ENCODE measurements around the gene DUSP10. TPM values are rescaled to one million over a fixed set of nuclear protein-coding genes. Genes with fewer than 3 reads are reported as not detected.

DUSP10 gene
- total RNA-seq, 1 donor from 2014 or later: 4.7 TPM

DNA sequence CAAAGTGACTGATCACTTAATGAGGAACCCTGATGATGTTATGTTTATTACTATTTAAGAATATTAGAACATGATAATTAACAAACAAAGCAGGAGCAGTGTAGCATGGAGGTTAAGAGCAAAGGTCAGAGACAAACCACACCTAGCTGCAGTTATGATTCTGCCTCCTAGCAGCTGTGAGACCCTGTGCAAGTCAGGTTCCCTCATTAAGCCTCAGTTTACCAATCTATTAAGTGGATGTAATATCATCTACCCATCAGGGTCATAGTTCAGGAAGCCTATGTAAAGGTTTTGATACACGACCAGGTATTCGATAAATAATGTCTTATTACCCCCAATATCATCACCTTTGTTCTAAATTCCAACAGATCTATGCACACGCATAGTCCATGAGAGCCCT lies 32.0 kb downstream of the DUSP10 start:
- H3K36me3 ChIP-seq: peaks cover 0 to 6% of the 10 kb centered on the region in 2 donors
- H3K27me3 ChIP-seq: no peaks in the 10 kb centered on the region
- TF ChIP-seq CTCF (IDR thresholded peaks at IDR 0.05): no peak
- TF ChIP-seq POLR2AphosphoS5 (IDR thresholded peaks at IDR 0.05; ENCODE audit: insufficient read depth in 1 of 2, low read depth in 1 of 2): no peak
- no peak for TF ChIP-seq POLR2A (IDR thresholded peaks at IDR 0.05)
- no peaks in the 10 kb centered on the region for H3K4me1 ChIP-seq
- no peak for DNase-seq (ENCODE audit: extremely low spot score in 2 of 2)
- no peak overlapping the region for H3K27ac ChIP-seq
- no peak overlapping the region for H3K4me3 ChIP-seq
- no peaks in the 10 kb centered on the region for H3K9me3 ChIP-seq
- intact Hi-C loops (cut with DNase I): no loop called here

GRCh38 chr1:221708987-221709386 lies 32.9 kb downstream of the DUSP10 start:
- no peak overlapping the region for H3K27ac ChIP-seq

GRCh38 chr1:221708076-221708571 lies 33.8 kb downstream of the DUSP10 start:
- Histone ChIP-seq H3K27ac (no peak overlapping the region), H3K36me3 (peaks cover 0 to 6% of the 10 kb centered on the region in 2 donors), H3K27me3 (no peaks in the 10 kb centered on the region), H3K9me3 (no peaks in the 10 kb centered on the region), H3K4me3 (no peak overlapping the region), H3K4me1 (no peaks in the 10 kb centered on the region)
- no peak for DNase-seq (ENCODE audit: extremely low spot score in 2 of 2)
- intact Hi-C loops (cut with DNase I): no loop called here
- TF ChIP-seq CTCF (IDR thresholded peaks at IDR 0.05) (no peak), POLR2A (IDR thresholded peaks at IDR 0.05) (no peak)

More at GRCh38 chr1:221708987-221709386, 32.9 kb downstream of the DUSP10 start:
- peaks cover 0 to 6% of the 10 kb centered on the region in 2 donors for H3K36me3 ChIP-seq
- TF ChIP-seq POLR2A (IDR thresholded peaks at IDR 0.05) (no peak), CTCF (IDR thresholded peaks at IDR 0.05) (no peak), POLR2AphosphoS5 (IDR thresholded peaks at IDR 0.05; ENCODE audit: insufficient read depth in 1 of 2, low read depth in 1 of 2) (no peak)
- H3K27me3 ChIP-seq: no peaks in the 10 kb centered on the region
- intact Hi-C loops (cut with DNase I): no loop called here
- no peaks in the 10 kb centered on the region for H3K9me3 ChIP-seq
- no peaks in the 10 kb centered on the region for H3K4me1 ChIP-seq
- no peak for DNase-seq (ENCODE audit: extremely low spot score in 2 of 2)
- H3K4me3 ChIP-seq: no peak overlapping the region

- Histone ChIP-seq H3K4me3 (no peak overlapping the region), H3K9me3 (no peaks in the 10 kb centered on the region), H3K27ac (peak overlapping the region; percentile 61), H3K27me3 (no peaks in the 10 kb centered on the region), H3K36me3 (peaks cover 0 to 6% of the 10 kb centered on the region in 2 donors), H3K4me1 (no peaks in the 10 kb centered on the region)
- DNase-seq (ENCODE audit: extremely low spot score in 2 of 2): no peak
- intact Hi-C loops (cut with DNase I): no loop called here
- TF ChIP-seq CTCF (IDR thresholded peaks at IDR 0.05) (no peak), POLR2AphosphoS5 (IDR thresholded peaks at IDR 0.05; ENCODE audit: insufficient read depth in 1 of 2, low read depth in 1 of 2) (no peak), POLR2A (IDR thresholded peaks at IDR 0.05) (no peak)
Observed at GRCh38 chr1:221706876-221707582, 34.9 kb downstream of the DUSP10 start.

GRCh38 chr1:221706191-221706590 lies 35.7 kb downstream of the DUSP10 start:
- TF ChIP-seq POLR2A (IDR thresholded peaks at IDR 0.05) (no peak), CTCF (IDR thresholded peaks at IDR 0.05) (no peak), POLR2AphosphoS5 (IDR thresholded peaks at IDR 0.05; ENCODE audit: insufficient read depth in 1 of 2, low read depth in 1 of 2) (no peak)
- Histone ChIP-seq H3K27me3 (no peaks in the 10 kb centered on the region), H3K36me3 (peaks cover 0 to 6% of the 10 kb centered on the region in 2 donors), H3K4me3 (no peak overlapping the region), H3K9me3 (no peaks in the 10 kb centered on the region), H3K4me1 (no peaks in the 10 kb centered on the region), H3K27ac (no peak overlapping the region)
- no peak for DNase-seq (ENCODE audit: extremely low spot score in 2 of 2)
- intact Hi-C loops (cut with DNase I): no loop called here

Measured in vagina (tissue), 2 donors.